Esophagus muscularis mucosa (tissue), 4 donors: ENCODE results near the gene MESP2.

ENCODE experiments used
- CTCF ChIP-seq, 3 experiments: fragments of 200-600 bp in 2 of 3; fragments of 450-650 bp in 1 of 3; sonication (generic) in 2 of 3; IDR thresholded peaks; one replicate each; pipeline ENCODE4 v1.5.1; 2017 to 2019; ENCODE audit warnings: antibody characterized with exemption in 3 of 3, mild to moderate bottlenecking in 2 of 3, moderate library complexity in 1 of 3
- EP300 ChIP-seq: sonication (generic); formaldehyde crosslinking; IDR thresholded peaks from one replicate; pipeline ENCODE4 v1.6.1; 2017; ENCODE audit warnings: antibody characterized with exemption
- POLR2AphosphoS5 ChIP-seq, 2 donors: sonication (generic); formaldehyde crosslinking; IDR thresholded peaks; one replicate each; pipeline ENCODE4 v1.6.1; 2017; ENCODE audit warnings: antibody characterized with exemption in 2 of 2

- no peak for TF ChIP-seq EP300
- no peak for TF ChIP-seq CTCF (IDR thresholded peaks at IDR 0.05)
- no peak for TF ChIP-seq POLR2AphosphoS5 (IDR thresholded peaks at IDR 0.05)
Measured at GRCh38 chr15:89749054-89749453, 27.1 kb upstream of the MESP2 start.
